PC-9 (cell line): ENCODE data around the gene CGB3.

ENCODE experiments used
- CTCF ChIP-seq: fragments of 200-600 bp; sonication (generic); conservative IDR thresholded peaks from 2 replicates; pipeline ENCODE4 v1.6.1; 2017; ENCODE audit warnings: mixed run types, antibody characterized with exemption, mild to moderate bottlenecking, moderate library complexity
- EZH2 ChIP-seq: fragments of 200-600 bp; sonication (generic); IDR thresholded peaks from 2 replicates; pipeline ENCODE4 v1.8.0; 2017; ENCODE audit warnings: antibody characterized with exemption, low read depth

DNA sequence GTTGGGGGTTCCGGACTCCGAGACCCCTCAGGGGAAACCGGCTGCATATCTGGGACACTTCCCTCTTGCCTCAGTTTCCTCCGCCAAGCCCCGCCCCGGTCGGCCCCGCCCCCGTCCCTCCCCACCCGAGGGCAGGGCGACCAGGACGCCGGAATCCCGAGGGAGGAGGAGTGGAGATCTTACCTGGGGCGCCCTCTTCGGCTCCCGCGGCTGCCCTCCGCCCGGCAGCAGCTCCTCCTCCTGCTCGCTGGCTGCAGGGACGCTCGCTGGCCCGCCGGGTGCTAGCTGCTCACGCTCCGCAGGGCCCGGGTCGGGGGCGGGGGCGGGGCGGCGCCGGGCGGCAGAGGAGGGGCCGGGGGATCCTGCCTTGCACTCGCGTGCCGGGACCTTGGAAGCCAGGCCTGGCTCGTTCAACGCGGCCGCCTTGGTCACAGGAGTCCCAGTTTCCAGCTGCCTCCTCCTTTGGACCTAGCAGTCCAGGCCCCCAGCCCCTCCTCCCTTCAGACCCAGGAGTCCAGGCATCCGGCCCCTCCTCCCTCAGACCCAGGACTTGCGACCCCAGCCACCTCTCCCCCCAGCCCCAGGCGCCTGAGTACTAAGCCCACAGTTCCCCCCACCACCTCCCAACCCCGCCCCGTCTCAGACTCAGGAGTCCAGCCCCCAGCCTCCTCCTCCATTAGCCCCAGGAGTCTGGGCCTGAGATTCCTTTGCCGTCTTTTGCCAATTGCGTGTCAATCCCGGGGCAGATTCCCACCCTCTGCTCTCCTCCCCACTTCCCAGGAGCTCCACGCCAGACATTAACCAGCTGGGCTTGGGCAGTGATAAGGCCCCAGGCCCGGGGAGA, 40.9 kb upstream of the CGB3 start, which contains the start of gene NTF4:
- TF ChIP-seq CTCF, result no peak
- TF ChIP-seq EZH2, result no peak
